GM19099 (cell line): ENCODE data around the gene EXOC8.

ENCODE experiments used
- POLR2A ChIP-seq: IDR thresholded peaks from 3 replicates; pipeline ENCODE4 v1.6.1; 2011; ENCODE audit warnings: low read depth; ENCODE audit not compliant: insufficient read length; ENCODE audit errors: extremely low read depth

The EXOC8 gene

DNA sequence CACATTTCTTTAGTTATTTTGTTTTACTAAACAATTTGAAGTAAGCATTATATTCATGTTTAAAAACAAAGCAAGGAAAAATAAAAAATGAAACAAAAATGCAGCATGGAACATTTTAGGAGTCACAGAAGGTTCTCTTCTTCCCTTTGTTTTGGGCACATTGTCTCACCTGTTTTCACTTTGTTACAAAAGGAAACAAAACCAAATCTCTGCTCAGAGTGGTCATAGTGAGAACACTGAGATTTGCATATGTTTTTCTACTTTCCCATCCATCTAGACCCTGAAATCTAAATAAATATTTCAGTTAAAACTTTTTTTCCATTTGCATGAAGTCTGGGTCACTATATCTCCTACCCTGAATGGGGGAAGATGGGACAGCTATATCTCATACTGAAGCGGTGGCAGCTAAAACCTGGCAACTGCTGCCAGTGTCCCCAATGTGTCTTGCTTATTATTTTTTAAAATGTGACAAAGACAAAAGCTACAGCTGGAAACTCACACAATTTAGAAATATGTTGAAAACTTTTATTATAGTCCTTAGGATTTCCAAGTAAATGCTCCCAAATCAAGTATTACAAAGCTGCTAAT is 3.5 kb downstream of the EXOC8 start:
- TF ChIP-seq POLR2A = no peak

GRCh38 chr1:231332761-231333160 is 4.9 kb downstream of the EXOC8 start:
- TF ChIP-seq POLR2A = no peak

- no peak for TF ChIP-seq POLR2A
Measured at GRCh38 chr1:231329483-231329882, 8.2 kb downstream of the EXOC8 start.

DNA sequence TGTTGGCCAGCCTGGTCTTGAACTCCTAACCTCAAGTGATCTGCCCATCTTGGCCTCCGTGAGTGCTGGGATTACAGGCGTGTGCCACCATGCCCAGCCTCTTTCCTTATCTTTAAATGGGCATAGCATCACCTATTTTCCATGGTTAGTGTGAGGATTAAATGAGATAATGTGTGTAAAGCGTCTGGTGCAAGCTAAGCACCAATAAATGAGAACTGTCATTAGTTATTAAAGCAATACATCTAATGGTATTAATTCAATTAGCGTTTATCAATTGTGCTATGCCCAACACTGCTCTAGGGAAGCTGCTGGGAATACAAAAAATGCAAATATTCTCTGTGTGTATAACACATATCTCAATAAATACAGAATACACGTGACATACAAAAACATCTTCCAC is 10.0 kb downstream of the EXOC8 start:
- TF ChIP-seq POLR2A = no peak

DNA sequence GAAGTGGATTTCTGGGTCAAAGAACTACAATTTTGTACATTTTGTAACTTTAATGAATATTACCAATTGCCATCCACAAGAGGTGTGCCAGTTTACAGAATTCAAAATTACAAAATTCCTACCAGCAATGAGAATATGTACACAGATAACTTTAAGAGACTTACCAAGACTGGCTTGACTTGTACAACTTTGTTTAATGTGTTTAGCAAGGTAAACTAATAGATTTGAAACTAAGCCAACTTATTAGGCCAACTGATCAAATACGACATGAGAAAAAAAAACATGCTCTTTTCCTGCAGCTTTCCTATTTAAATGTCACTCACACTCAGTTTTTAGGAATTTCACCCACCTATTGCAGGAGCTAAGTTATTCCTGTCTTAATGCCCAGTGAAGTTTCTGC is 11.4 kb downstream of the EXOC8 start:
- no peak for TF ChIP-seq POLR2A

DNA sequence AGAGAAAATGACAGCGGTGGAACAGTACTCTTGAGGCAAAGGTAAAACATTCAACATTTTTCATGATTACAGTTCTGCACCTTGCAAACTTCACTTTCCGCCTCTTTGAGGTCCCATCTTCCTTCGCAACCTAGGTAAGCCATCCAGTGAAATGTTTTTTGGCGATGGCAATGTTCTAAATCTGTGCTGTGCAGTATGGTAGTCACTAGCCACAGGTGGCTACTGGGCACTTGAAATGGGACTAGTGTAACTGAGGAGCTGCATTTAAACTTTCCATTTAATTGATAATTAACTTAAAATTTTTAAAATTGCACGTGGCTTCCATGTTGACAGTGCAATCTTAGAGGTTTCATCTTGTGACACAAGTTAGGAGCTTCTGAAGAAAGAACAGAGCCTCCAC is 13.0 kb downstream of the EXOC8 start:
- no peak for TF ChIP-seq POLR2A

GRCh38 chr1:231322880-231323530 is 14.6 kb downstream of the EXOC8 start:
- no peak for TF ChIP-seq POLR2A

GRCh38 chr1:231319080-231319479 is 18.6 kb downstream of the EXOC8 start:
- TF ChIP-seq POLR2A = no peak

GRCh38 chr1:231318568-231318967 is 19.1 kb downstream of the EXOC8 start:
- TF ChIP-seq POLR2A = no peak

GRCh38 chr1:231318015-231318355 is 19.7 kb downstream of the EXOC8 start:
- TF ChIP-seq POLR2A = no peak

DNA sequence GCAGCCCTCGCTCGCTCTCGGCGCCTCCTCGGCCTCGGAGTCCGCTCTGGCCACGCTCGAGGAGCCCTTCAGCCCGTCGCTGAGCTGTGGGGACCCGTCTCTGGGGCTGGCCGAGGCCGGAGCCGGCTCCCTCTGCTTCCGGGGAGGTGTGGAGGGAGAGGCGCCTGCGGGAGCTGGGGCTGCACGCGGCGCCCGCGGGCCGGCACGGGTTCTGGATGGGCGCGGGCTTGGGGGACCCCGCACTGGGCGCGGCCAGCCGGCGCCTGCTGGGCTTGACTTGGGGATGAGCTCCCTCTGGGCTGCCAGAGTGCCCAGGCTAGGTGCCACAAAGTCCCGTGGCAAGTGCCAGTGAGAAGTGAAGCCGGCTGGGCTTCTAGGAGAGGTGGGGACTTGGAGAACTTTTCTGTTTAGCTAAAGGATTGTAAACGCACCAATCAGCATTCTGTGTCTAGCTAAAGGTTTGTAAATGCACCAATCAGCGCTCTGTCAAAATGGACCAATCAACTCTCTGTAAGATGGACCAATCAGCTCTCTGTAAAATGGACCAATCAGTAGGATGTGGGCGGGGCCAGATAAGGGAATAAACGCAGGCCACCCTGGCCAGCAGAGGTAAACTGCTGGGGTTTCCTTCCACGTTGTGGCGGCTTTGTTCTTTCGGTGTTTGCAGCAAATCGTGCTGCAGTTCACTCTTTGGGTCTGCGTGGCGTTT is 20.2 kb downstream of the EXOC8 start:
- no peak for TF ChIP-seq POLR2A

GRCh38 chr1:231315887-231316286 is 21.8 kb downstream of the EXOC8 start:
- TF ChIP-seq POLR2A = no peak

DNA sequence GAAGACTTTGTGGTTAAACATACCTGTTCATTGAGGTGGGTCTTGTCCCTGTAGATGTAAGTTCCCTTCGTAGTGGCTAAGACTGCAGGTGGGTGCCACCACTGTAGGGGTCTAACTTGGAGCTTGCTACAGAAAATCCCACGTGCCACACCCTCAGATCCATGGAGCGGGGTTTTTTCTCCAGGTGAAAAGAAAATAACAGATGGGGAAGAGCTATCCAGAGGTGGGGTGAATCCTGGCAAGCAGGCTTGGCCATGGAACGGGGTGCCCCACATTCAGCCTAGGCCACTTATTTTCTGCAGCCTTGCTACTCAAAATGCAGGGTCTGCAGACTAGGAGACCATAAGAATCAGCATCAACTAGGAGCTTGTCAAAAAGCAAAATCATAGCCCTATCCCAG is 24.0 kb downstream of the EXOC8 start:
- no peak for TF ChIP-seq POLR2A

- TF ChIP-seq POLR2A = no peak
Measured at GRCh38 chr1:231312432-231312788, 25.2 kb downstream of the EXOC8 start.

- no peak for TF ChIP-seq POLR2A
Measured at GRCh38 chr1:231311720-231312431, 25.8 kb downstream of the EXOC8 start.
